Measurements from ENCODE around the gene AOC3.

AOC3 gene

GRCh38 chr17:42906772-42907446 lies 55.9 kb downstream of the AOC3 start:
- Histone ChIP-seq H3K4me1 (ENCODE audit: control insufficient read depth in 1 of 2, insufficient read depth in 2 of 2, low read length in 2 of 2) (peaks cover 0 to 5% of the 10 kb centered on the region in 2 donors), H3K36me3 (ENCODE audit: control insufficient read depth in 1 of 2, insufficient read depth in 2 of 2, low read length in 2 of 2) (peaks cover 0 to 3% of the 10 kb centered on the region in 2 donors), H3K9ac (ENCODE audit: low read depth in 1 of 2, low read length in 2 of 2) (no peak overlapping the region), H3K4me3 (ENCODE audit: low read depth in 1 of 2, low read length in 2 of 2) (no peak overlapping the region), H3K27me3 (ENCODE audit: control insufficient read depth in 1 of 2, insufficient read depth in 2 of 2, low read length in 2 of 2) (peaks cover 0 to 10% of the 10 kb centered on the region in 2 donors), H3K9me3 (ENCODE audit: control insufficient read depth in 1 of 2, low read length in 2 of 2) (no peaks in the 10 kb centered on the region), H3K27ac (ENCODE audit: low read depth, low read length) (no peak overlapping the region)
